ENCODE results near the gene PTPRN2. TPM values are rescaled to one million over a fixed set of nuclear protein-coding genes. Genes with fewer than 3 reads are reported as not detected.
"Not testable (repeated sequence)": the region's sequence is repeated elsewhere in the genome, so short reads cannot be mapped to it uniquely, and the experiment has no call there.

The PTPRN2 gene
- total RNA-seq, 1 experiment from 2014 or later, result 0.11 TPM

DNA sequence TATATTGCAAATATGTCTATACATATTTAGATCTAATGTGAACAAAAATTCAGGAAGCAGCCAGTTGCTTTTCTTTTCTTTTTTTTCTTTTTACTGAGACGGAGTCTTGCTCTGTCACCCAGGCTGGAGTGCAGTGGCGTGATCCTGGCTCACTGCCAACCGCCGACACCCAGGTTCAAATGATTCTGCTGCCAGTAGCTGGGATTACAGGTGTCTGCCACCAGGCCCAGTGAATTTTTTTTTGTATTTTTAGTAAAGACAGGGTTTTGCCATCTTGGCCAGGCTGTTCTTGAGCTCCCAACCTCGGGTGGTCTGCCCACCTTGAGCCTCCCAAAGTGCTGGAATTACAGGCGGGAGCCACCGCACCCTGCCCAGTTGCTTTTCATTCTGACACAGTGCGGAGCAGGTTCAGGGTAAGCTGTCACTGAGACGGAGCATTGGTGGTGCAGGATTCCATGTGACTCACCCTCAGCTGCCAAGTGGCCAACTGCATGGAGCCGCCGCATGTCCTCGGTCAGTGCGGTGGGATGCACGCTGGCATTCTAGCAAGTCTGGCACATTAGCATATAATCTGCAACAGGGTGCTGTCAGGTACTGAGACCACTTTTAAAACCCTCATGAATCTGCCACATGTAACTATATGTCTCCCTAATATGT, 888.1 kb downstream of the PTPRN2 start:
- CTCF ChIA-PET, result no interaction called here
- no peak overlapping the region for H3K27ac ChIP-seq (ENCODE audit: low read depth, low read length, poor library complexity, severe bottlenecking)
- intact Hi-C loops (cut with micrococcal nuclease; ENCODE audit: unreplicated experiment), result no loop called here
- H3K4me3 ChIP-seq (ENCODE audit: low read depth, low read length, poor library complexity, severe bottlenecking), result no peak overlapping the region
- no peak for DNase-seq (ENCODE audit: low spot score)
- H3K9me3 ChIP-seq (ENCODE audit: low read depth, low read length, poor library complexity, severe bottlenecking), result no peaks in the 10 kb centered on the region
- peaks cover 76% of the 10 kb centered on the region for H3K27me3 ChIP-seq (replicated peaks; ENCODE audit: insufficient read depth, low read depth, low read length, poor library complexity)
- BruUV-seq (replicated peaks), result no TSS peak
- H3K4me1 ChIP-seq (ENCODE audit: insufficient read depth, low read length, poor library complexity, severe bottlenecking), result no peaks in the 10 kb centered on the region
- TF ChIP-seq CTCF (conservative IDR thresholded peaks at IDR 0.05; ENCODE audit: low read depth, low read length), result no peak
- TF ChIP-seq EZH2 (IDR thresholded peaks at IDR 0.05; ENCODE audit: borderline replicate concordance, low read depth, low read length, poor library complexity, severe bottlenecking), result no peak
- no peaks in the 10 kb centered on the region for H3K36me3 ChIP-seq (ENCODE audit: insufficient read depth, low read length, poor library complexity, severe bottlenecking)
- POLR2A ChIA-PET (ENCODE audit: low non-redundant PET), result no interaction called here

GRCh38 chr7:157697287-157697686, 890.3 kb downstream of the PTPRN2 start:
- DNase-seq (ENCODE audit: low spot score); H3K27ac ChIP-seq (ENCODE audit: low read depth, low read length, poor library complexity, severe bottlenecking); H3K36me3 ChIP-seq (ENCODE audit: insufficient read depth, low read length, poor library complexity, severe bottlenecking); CTCF ChIA-PET; H3K4me3 ChIP-seq (ENCODE audit: low read depth, low read length, poor library complexity, severe bottlenecking); BruUV-seq (replicated peaks); POLR2A ChIA-PET (ENCODE audit: low non-redundant PET); intact Hi-C loops (cut with micrococcal nuclease; ENCODE audit: unreplicated experiment); H3K9me3 ChIP-seq (ENCODE audit: low read depth, low read length, poor library complexity, severe bottlenecking); H3K4me1 ChIP-seq (ENCODE audit: insufficient read depth, low read length, poor library complexity, severe bottlenecking): not testable (repeated sequence)
- H3K27me3 ChIP-seq (replicated peaks; ENCODE audit: insufficient read depth, low read depth, low read length, poor library complexity), result peaks cover 76% of the 10 kb centered on the region

- CTCF ChIA-PET; DNase-seq (ENCODE audit: low spot score); H3K4me3 ChIP-seq (ENCODE audit: low read depth, low read length, poor library complexity, severe bottlenecking); POLR2A ChIA-PET (ENCODE audit: low non-redundant PET); intact Hi-C loops (cut with micrococcal nuclease; ENCODE audit: unreplicated experiment); BruUV-seq (replicated peaks); H3K4me1 ChIP-seq (ENCODE audit: insufficient read depth, low read length, poor library complexity, severe bottlenecking); H3K9me3 ChIP-seq (ENCODE audit: low read depth, low read length, poor library complexity, severe bottlenecking); H3K36me3 ChIP-seq (ENCODE audit: insufficient read depth, low read length, poor library complexity, severe bottlenecking); H3K27ac ChIP-seq (ENCODE audit: low read depth, low read length, poor library complexity, severe bottlenecking): not testable (repeated sequence)
- H3K27me3 ChIP-seq (replicated peaks; ENCODE audit: insufficient read depth, low read depth, low read length, poor library complexity), result peaks cover 76% of the 10 kb centered on the region
These were observed 892.0 kb downstream of the PTPRN2 start for GRCh38 chr7:157695609-157696008.

DNA sequence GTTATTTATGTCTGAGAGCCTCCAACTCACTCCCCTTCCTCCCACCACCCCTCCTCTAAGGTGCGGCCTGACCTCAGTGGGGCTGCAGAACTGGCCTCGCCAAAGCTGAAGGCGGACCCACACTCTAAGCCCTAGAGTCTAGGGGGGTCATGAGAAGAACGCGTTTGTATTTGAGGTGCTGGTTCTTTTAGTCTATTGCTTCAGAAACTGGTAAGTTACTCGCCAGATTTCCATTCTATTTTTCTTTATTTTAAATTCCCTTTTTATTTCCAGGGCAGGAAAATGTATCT, 893.3 kb downstream of the PTPRN2 start:
- intact Hi-C loops (cut with micrococcal nuclease; ENCODE audit: unreplicated experiment), result no loop called here
- no peaks in the 10 kb centered on the region for H3K9me3 ChIP-seq (ENCODE audit: low read depth, low read length, poor library complexity, severe bottlenecking)
- POLR2A ChIA-PET (ENCODE audit: low non-redundant PET), result no interaction called here
- H3K36me3 ChIP-seq (ENCODE audit: insufficient read depth, low read length, poor library complexity, severe bottlenecking), result no peaks in the 10 kb centered on the region
- CTCF ChIA-PET, result no interaction called here
- H3K4me1 ChIP-seq (ENCODE audit: insufficient read depth, low read length, poor library complexity, severe bottlenecking), result no peaks in the 10 kb centered on the region
- no peak for DNase-seq (ENCODE audit: low spot score)
- no peak overlapping the region for H3K4me3 ChIP-seq (ENCODE audit: low read depth, low read length, poor library complexity, severe bottlenecking)
- H3K27ac ChIP-seq (ENCODE audit: low read depth, low read length, poor library complexity, severe bottlenecking), result no peak overlapping the region
- BruUV-seq (replicated peaks), result no TSS peak
- TF ChIP-seq CTCF (conservative IDR thresholded peaks at IDR 0.05; ENCODE audit: low read depth, low read length) (no peak), EZH2 (IDR thresholded peaks at IDR 0.05; ENCODE audit: borderline replicate concordance, low read depth, low read length, poor library complexity, severe bottlenecking) (no peak)
- peaks cover 76% of the 10 kb centered on the region for H3K27me3 ChIP-seq (replicated peaks; ENCODE audit: insufficient read depth, low read depth, low read length, poor library complexity)

All from A673 (cell line).